GM12872 (cell line): ENCODE results near the gene KLHL15.

Experiments
- CTCF ChIP-seq: IDR thresholded peaks from 3 replicates; pipeline ENCODE4 v1.5.1; 2011; ENCODE audit warnings: low read depth, mild to moderate bottlenecking, low read length, moderate library complexity; ENCODE audit not compliant: insufficient read depth

Gene KLHL15

GRCh38 chrX:24030597-24030996 is 3.6 kb upstream of the KLHL15 start:
- TF ChIP-seq CTCF: no peak

- no peak for TF ChIP-seq CTCF
These were observed 999 bp upstream of the KLHL15 start for GRCh38 chrX:24027985-24028384.

- TF ChIP-seq CTCF: no peak
These were observed 554 bp downstream of the KLHL15 start for GRCh38 chrX:24026432-24026831.

GRCh38 chrX:24025741-24026403 is 1.1 kb downstream of the KLHL15 start:
- no peak for TF ChIP-seq CTCF

GRCh38 chrX:24024819-24025740 is 1.9 kb downstream of the KLHL15 start:
- no peak for TF ChIP-seq CTCF

GRCh38 chrX:24023972-24024669 is 2.9 kb downstream of the KLHL15 start:
- TF ChIP-seq CTCF: no peak

- no peak for TF ChIP-seq CTCF
These were observed 3.4 kb downstream of the KLHL15 start for GRCh38 chrX:24023544-24023943.
